Gastrocnemius medialis (tissue), 4 donors: ENCODE results near the gene BBS9.

Source experiments
- POLR2A ChIP-seq, 2 donors: fragments of 450-650 bp; IDR thresholded peaks; one replicate each; pipeline ENCODE4 v1.6.1; 2017; ENCODE audit warnings: antibody characterized with exemption in 2 of 2, mild to moderate bottlenecking in 2 of 2, moderate library complexity in 2 of 2
- TF ChIP-seq, protein P1 (sequence below), 5 experiments: fragments of 450-650 bp in 3 of 5; fragments of 200-600 bp in 2 of 5; sonication (generic) in 2 of 5; IDR thresholded peaks in 4 of 5; conservative IDR thresholded peaks in 1 of 5; 1 replicate in 4 of 5; 2 replicates in 1 of 5; pipeline ENCODE4 v1.5.1; 2016 to 2019; ENCODE audit warnings: antibody characterized with exemption in 5 of 5, mild to moderate bottlenecking in 3 of 5, moderate library complexity in 3 of 5

DNA sequence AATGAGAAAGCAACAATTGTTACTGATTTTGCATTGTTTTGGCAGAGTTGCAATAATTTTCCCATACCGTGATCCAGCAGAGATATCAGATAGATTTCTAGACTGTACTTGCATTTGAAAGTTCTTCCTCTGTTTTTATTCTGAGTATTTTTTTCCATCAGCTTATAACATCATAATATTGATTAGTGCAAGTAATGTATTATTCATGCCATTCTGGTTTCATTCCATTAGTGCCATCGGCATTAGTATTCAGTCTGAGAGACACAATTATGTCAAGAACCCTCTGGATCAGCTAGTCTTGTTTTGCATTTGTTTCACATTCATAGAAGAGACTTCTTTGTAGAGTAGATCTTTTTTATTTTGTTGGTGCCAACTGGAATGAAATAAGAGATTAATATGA lies 304.0 kb downstream of the BBS9 start:
- TF ChIP-seq, protein P1, sequence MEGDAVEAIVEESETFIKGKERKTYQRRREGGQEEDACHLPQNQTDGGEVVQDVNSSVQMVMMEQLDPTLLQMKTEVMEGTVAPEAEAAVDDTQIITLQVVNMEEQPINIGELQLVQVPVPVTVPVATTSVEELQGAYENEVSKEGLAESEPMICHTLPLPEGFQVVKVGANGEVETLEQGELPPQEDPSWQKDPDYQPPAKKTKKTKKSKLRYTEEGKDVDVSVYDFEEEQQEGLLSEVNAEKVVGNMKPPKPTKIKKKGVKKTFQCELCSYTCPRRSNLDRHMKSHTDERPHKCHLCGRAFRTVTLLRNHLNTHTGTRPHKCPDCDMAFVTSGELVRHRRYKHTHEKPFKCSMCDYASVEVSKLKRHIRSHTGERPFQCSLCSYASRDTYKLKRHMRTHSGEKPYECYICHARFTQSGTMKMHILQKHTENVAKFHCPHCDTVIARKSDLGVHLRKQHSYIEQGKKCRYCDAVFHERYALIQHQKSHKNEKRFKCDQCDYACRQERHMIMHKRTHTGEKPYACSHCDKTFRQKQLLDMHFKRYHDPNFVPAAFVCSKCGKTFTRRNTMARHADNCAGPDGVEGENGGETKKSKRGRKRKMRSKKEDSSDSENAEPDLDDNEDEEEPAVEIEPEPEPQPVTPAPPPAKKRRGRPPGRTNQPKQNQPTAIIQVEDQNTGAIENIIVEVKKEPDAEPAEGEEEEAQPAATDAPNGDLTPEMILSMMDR (IDR thresholded peaks at IDR 0.05 in 4 of 5, conservative IDR thresholded peaks at IDR 0.05 in 1 of 5) = no peak
- no peak for TF ChIP-seq POLR2A (IDR thresholded peaks at IDR 0.05)
